ENCODE measurements around the gene PNLDC1. TPM values are rescaled to one million over a fixed set of nuclear protein-coding genes. Genes with fewer than 3 reads are reported as not detected.

PNLDC1 gene
- total and polyA plus RNA-seq, 9 of the 15 experiments (the other 6 are each of a cell fraction or from before 2014, with no cell fraction given): 0.12 TPM; not detected in 8

DNA sequence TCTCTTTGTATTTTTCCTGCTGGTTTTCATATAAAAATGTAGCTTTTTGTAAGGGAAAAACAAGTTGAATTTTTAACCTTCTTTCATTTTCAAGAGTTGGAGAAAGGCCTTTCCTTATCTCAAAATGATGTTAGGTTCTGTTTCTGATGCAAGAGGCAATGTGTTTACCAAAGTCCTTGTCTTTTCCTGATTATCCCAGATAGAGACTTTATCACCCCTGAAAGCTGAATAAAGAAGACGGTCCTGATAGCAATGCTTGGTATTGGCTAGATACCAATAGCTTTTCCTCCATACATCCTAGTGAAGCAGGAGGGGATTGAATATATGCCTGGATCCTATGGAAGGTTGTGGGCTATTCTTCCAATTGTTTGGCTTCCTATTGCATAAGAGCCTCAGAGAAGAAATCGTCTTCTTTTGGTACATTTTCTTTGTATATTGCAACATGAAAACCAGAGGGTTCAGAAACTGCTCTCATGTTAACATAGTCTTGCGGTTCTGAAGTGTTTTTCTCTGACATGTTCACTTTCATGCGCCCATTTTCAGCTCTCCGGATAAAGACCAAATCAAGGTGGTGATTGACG lies 5.5 kb downstream of the PNLDC1 start (continued):
- TF ChIP-seq, protein P1, sequence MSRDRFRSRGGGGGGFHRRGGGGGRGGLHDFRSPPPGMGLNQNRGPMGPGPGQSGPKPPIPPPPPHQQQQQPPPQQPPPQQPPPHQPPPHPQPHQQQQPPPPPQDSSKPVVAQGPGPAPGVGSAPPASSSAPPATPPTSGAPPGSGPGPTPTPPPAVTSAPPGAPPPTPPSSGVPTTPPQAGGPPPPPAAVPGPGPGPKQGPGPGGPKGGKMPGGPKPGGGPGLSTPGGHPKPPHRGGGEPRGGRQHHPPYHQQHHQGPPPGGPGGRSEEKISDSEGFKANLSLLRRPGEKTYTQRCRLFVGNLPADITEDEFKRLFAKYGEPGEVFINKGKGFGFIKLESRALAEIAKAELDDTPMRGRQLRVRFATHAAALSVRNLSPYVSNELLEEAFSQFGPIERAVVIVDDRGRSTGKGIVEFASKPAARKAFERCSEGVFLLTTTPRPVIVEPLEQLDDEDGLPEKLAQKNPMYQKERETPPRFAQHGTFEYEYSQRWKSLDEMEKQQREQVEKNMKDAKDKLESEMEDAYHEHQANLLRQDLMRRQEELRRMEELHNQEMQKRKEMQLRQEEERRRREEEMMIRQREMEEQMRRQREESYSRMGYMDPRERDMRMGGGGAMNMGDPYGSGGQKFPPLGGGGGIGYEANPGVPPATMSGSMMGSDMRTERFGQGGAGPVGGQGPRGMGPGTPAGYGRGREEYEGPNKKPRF (IDR thresholded peaks at IDR 0.05; ENCODE audit: low read depth, low read length): no peak
- no peak for TF ChIP-seq MTF1 (CRISPR knock-in tag; IDR thresholded peaks at IDR 0.05; ENCODE audit: borderline replicate concordance)
- no peak for TF ChIP-seq POU5F1 (IDR thresholded peaks at IDR 0.05; ENCODE audit: borderline replicate concordance, low read depth, low read length, partially characterized antibody)
- no peak for TF ChIP-seq RHOXF2B (CRISPR knock-in tag; conservative IDR thresholded peaks at IDR 0.05)
- TF ChIP-seq, protein P2, sequence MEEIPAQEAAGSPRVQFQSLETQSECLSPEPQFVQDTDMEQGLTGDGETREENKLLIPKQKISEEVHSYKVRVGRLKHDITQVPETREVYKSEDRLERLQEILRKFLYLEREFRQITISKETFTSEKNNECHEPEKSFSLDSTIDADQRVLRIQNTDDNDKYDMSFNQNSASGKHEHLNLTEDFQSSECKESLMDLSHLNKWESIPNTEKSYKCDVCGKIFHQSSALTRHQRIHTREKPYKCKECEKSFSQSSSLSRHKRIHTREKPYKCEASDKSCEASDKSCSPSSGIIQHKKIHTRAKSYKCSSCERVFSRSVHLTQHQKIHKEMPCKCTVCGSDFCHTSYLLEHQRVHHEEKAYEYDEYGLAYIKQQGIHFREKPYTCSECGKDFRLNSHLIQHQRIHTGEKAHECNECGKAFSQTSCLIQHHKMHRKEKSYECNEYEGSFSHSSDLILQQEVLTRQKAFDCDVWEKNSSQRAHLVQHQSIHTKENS (CRISPR knock-in tag; IDR thresholded peaks at IDR 0.05): no peak
- peak; percentile 40; the same call in 1 of the 2 replicates for TF ChIP-seq TAL1 (IDR thresholded peaks at IDR 0.05)
- no peak for TF ChIP-seq ZNF583 (CRISPR knock-in tag; IDR thresholded peaks at IDR 0.05)
- TF ChIP-seq, protein P3, sequence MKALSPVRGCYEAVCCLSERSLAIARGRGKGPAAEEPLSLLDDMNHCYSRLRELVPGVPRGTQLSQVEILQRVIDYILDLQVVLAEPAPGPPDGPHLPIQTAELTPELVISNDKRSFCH (CRISPR knock-in tag; IDR thresholded peaks at IDR 0.05): no peak
- TF ChIP-seq, protein P3 (tag; IDR thresholded peaks at IDR 0.05): 0 out of 2 replicates have a peak, but pooled peaks have one; percentile 9
- TF ChIP-seq SOX6 (IDR thresholded peaks at IDR 0.05): peak; percentile 72; the same call in 1 of the 2 replicates
- peak in 1 of 2 experiments; percentile 79; a peak in 2 of 4 replicates for TF ChIP-seq FOXA3 (CRISPR knock-in tag; conservative IDR thresholded peaks at IDR 0.05 in 1 of 2, IDR thresholded peaks at IDR 0.05 in 1 of 2)
- no peak for TF ChIP-seq ZNF780A (CRISPR knock-in tag; IDR thresholded peaks at IDR 0.05)
